Adrenal gland (tissue), 5 donors: ENCODE data around the gene AFAP1L2.

ENCODE experiments used
- CTCF ChIP-seq, 6 experiments: fragments of 450-650 bp in 4 of 6; fragments of 200-600 bp in 2 of 6; sonication (generic) in 1 of 6; IDR thresholded peaks; 1 replicate in 5 of 6; 2 replicates in 1 of 6; pipeline versions ENCODE4 v1.5.1 to v1.8.0; 2016 to 2021; ENCODE audit warnings: antibody characterized with exemption in 6 of 6, mild to moderate bottlenecking in 2 of 6, moderate library complexity in 1 of 6
- POLR2A ChIP-seq, 2 donors: fragments of 450-650 bp; IDR thresholded peaks; one replicate each; pipeline ENCODE4 v1.6.1; 2017; ENCODE audit warnings: antibody characterized with exemption in 2 of 2, mild to moderate bottlenecking in 2 of 2, moderate library complexity in 1 of 2
- donor health status: DM: no; HTN: no; CAD: no.

- TF ChIP-seq CTCF (IDR thresholded peaks at IDR 0.05) (no peak), POLR2A (IDR thresholded peaks at IDR 0.05) (no peak)
Measured at GRCh38 chr10:114313866-114314265, 90.4 kb downstream of the AFAP1L2 start.
